GM23338 (cell line): ENCODE results near the gene AGXT. TPM values are rescaled to one million over a fixed set of nuclear protein-coding genes. Genes with fewer than 3 reads are reported as not detected.

Experiments used
- ATAC-seq: fragments of 200-7000 bp; cut with Tn5 transposase; 3 replicates; pipeline ENCODE4 v1.9.1; 2020
- DNase-seq: peaks from one replicate; pipeline ENCODE4 v3.0.0-alpha.2; 2015; ENCODE audit warnings: low spot score
- H2AFZ ChIP-seq: fragments of 200-600 bp; sonication (generic); 2 replicates; pipeline ENCODE4 v1.8.0; 2016; ENCODE audit warnings: antibody characterized with exemption, mild to moderate bottlenecking, moderate library complexity
- H3F3A ChIP-seq: fragments of 200-600 bp; sonication (generic); replicated peaks from 2 replicates; pipeline ENCODE4 v1.8.0; 2017; ENCODE audit warnings: antibody characterized with exemption, mixed run types, low read depth
- H3K27ac ChIP-seq: fragments of 200-600 bp; sonication (generic); 2 replicates; pipeline ENCODE4 v1.6.1; 2016; ENCODE audit warnings: low read depth
- H3K27me3 ChIP-seq: fragments of 200-600 bp; sonication (generic); 2 replicates; pipeline ENCODE4 v1.8.0; 2016; ENCODE audit warnings: mild to moderate bottlenecking, mixed run types, moderate library complexity; ENCODE audit not compliant: insufficient read depth
- H3K36me3 ChIP-seq: fragments of 200-600 bp; sonication (generic); 2 replicates; pipeline ENCODE4 v1.8.0; 2016; ENCODE audit warnings: mild to moderate bottlenecking; ENCODE audit not compliant: insufficient read depth
- H3K4me1 ChIP-seq: fragments of 200-600 bp; sonication (generic); 2 replicates; pipeline ENCODE4 v1.8.0; 2016; ENCODE audit warnings: mild to moderate bottlenecking, moderate library complexity; ENCODE audit not compliant: insufficient read depth
- H3K4me2 ChIP-seq: fragments of 200-600 bp; sonication (generic); 2 replicates; pipeline ENCODE4 v1.7.1; 2017; ENCODE audit warnings: mixed run types
- H3K4me3 ChIP-seq: fragments of 200-600 bp; sonication (generic); 2 replicates; pipeline ENCODE4 v1.6.1; 2016; ENCODE audit warnings: mixed run types
- H3K79me2 ChIP-seq: fragments of 200-600 bp; sonication (generic); replicated peaks from 2 replicates; pipeline ENCODE4 v1.8.0; 2017; ENCODE audit warnings: mild to moderate bottlenecking; ENCODE audit not compliant: insufficient read depth
- H3K9me2 ChIP-seq: fragments of 200-600 bp; sonication (generic); 2 replicates; pipeline ENCODE4 v1.8.0; 2017; ENCODE audit not compliant: insufficient read depth
- H4K20me1 ChIP-seq: fragments of 200-600 bp; sonication (generic); replicated peaks from 2 replicates; pipeline ENCODE4 v1.8.0; 2017; ENCODE audit warnings: mild to moderate bottlenecking; ENCODE audit not compliant: insufficient read depth
- H3K27ac Mint-ChIP-seq: 2 replicates; pipeline ENCODE4 v1.8.0; 2020; ENCODE audit warnings: inconsistent platforms, mild to moderate bottlenecking, moderate library complexity, mixed read lengths
- H3K27me3 Mint-ChIP-seq: 3 replicates; pipeline ENCODE4 v1.8.0; 2022; ENCODE audit warnings: low read depth, mild to moderate bottlenecking, moderate library complexity, mixed read lengths, inconsistent platforms; ENCODE audit not compliant: insufficient read depth, poor library complexity
- H3K36me3 Mint-ChIP-seq: 3 replicates; pipeline ENCODE4 v1.8.0; 2021; ENCODE audit warnings: low read depth, mild to moderate bottlenecking, inconsistent platforms, moderate library complexity, mixed read lengths
- H3K4me1 Mint-ChIP-seq: 3 replicates; pipeline ENCODE4 v1.8.0; 2020; ENCODE audit warnings: mild to moderate bottlenecking, inconsistent platforms, mixed read lengths
- H3K4me3 Mint-ChIP-seq: 3 replicates; pipeline ENCODE4 v1.8.0; 2021; ENCODE audit warnings: moderate library complexity, mild to moderate bottlenecking, inconsistent platforms, mixed read lengths
- H3K9me3 Mint-ChIP-seq: 3 replicates; pipeline ENCODE4 v1.8.0; 2020; ENCODE audit warnings: moderate library complexity, mild to moderate bottlenecking, inconsistent platforms, mixed read lengths
- CREB1 ChIP-seq: fragments of 250-450 bp; sonication (Bioruptor Pico); IDR thresholded peaks from 2 replicates; pipeline ENCODE4 v1.5.0; 2020; ENCODE audit warnings: low read depth, mild to moderate bottlenecking, moderate library complexity
- ETS1 ChIP-seq: IDR thresholded peaks from 2 replicates; pipeline ENCODE4 v1.6.1; 2016; ENCODE audit warnings: antibody characterized with exemption
- EZH2 ChIP-seq: fragments of 200-600 bp; sonication (generic); IDR thresholded peaks from one replicate; pipeline ENCODE4 v1.8.0; 2017; ENCODE audit warnings: antibody characterized with exemption, mild to moderate bottlenecking, low read depth; ENCODE audit not compliant: unreplicated experiment
- EZH2phosphoT487 ChIP-seq: fragments of 200-600 bp; sonication (generic); IDR thresholded peaks from one replicate; pipeline ENCODE4 v1.8.1; 2018; ENCODE audit warnings: antibody characterized with exemption; ENCODE audit not compliant: unreplicated experiment
- JUNB ChIP-seq: IDR thresholded peaks from one replicate; pipeline ENCODE4 v1.6.1; 2016; ENCODE audit warnings: antibody characterized with exemption; ENCODE audit not compliant: unreplicated experiment
- NANOG ChIP-seq: IDR thresholded peaks from 2 replicates; pipeline ENCODE4 v1.6.1; 2016; ENCODE audit warnings: antibody characterized with exemption, borderline replicate concordance
- POLR2AphosphoS5 ChIP-seq: IDR thresholded peaks from 2 replicates; pipeline ENCODE4 v1.6.1; 2016; ENCODE audit warnings: antibody characterized with exemption, low read depth
- STAT1 ChIP-seq: IDR thresholded peaks from one replicate; pipeline ENCODE4 v1.6.1; 2016; ENCODE audit warnings: antibody characterized with exemption; ENCODE audit not compliant: unreplicated experiment
- ZNF114 ChIP-seq: fragments of 250-450 bp; sonication (Bioruptor Pico); IDR thresholded peaks from 2 replicates; pipeline ENCODE4 v1.5.0; 2020; ENCODE audit warnings: mild to moderate bottlenecking, moderate library complexity
- ZNF331 ChIP-seq: fragments of 250-450 bp; sonication (Bioruptor Pico); IDR thresholded peaks from 2 replicates; pipeline ENCODE4 v1.5.0; 2020; ENCODE audit warnings: low read depth, mild to moderate bottlenecking, moderate library complexity
- polyA plus RNA-seq: library from polyadenylated mRNA; unstranded; fragments of >200 nt; fragmentation: Nextera tagmentation; extraction: Ambion mirVana; gene quantifications from 2 replicates; pipeline ENCODE4 v1.2.1, GENCODE V29; 2016
- total RNA-seq: library from RNA; depleted of rRNA; stranded (reverse); fragments of >200 nt; shearing (Covaris generic); gene quantifications from 2 replicates; pipeline ENCODE4 v1.2.3, GENCODE V29; 2014
- TF ChIP-seq, protein P1 (sequence below): fragments of 250-450 bp; sonication (Bioruptor Pico); IDR thresholded peaks from 2 replicates; pipeline ENCODE4 v1.5.0; 2020; ENCODE audit warnings: mild to moderate bottlenecking, moderate library complexity
- TF ChIP-seq, protein P2 (sequence below), 2 experiments: fragments of 200-600 bp in 1 of 2; sonication (generic) in 1 of 2; conservative IDR thresholded peaks; 2 replicates each; pipeline versions ENCODE4 v1.5.1 to v1.6.1; 2016 to 2017; ENCODE audit warnings: antibody characterized with exemption in 2 of 2, low read depth in 2 of 2, mild to moderate bottlenecking in 2 of 2, moderate library complexity in 1 of 2
- TF ChIP-seq, protein P3 (sequence below): IDR thresholded peaks from one replicate; pipeline ENCODE4 v1.6.1; 2018; ENCODE audit warnings: antibody characterized with exemption; ENCODE audit not compliant: unreplicated experiment

Gene AGXT
- total and polyA plus RNA-seq, 2 experiments from 2014 or later = not detected

DNA sequence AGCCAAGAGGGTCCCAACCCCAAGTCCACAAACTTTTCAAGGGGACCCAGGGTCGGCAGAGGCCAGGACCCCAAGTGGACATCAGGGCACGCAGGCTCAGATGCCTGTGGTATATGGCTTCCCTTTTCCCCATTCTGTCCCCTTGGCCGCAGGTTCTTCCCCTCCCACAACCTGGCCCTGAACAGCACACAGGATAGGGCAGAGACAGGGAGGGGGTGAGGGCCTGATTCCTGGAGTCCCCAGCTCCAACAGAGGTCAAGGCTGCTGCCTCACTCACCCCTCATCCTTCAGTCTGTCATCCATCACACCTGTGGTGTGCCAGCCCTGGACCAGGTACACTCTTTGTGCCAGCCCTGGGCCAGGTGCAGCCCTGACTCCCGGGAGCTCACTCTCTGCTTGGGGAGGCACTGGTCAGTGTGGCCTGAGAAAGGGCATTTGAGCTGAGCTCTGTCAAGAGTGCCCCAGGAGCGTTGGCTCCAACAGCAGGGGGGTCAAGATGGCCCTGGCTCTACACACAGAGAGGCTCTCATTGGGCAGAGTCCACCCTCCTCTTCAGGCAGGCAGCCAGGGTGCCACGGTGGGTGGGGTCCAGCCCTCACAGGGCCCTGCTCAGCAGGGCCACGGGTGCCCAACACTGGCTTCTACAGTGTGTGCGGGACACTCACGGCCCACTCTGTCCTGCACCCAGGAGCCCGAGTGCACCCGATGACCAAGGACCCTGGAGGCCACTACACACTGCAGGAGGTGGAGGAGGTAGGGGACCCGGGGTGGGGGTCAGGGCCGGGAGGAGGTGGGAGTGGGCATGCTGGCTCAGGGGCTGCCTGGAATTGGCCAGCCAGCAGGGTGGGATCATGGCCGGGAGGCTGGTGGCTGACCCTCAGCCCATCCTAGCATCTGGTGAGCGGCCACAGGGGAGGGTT, 1.6 kb downstream of the AGXT start:
- Mint-ChIP-seq H3K36me3 (no peaks in the 10 kb centered on the region), H3K9me3 (no peaks in the 10 kb centered on the region), H3K4me3 (no peak overlapping the region), H3K27ac (no peak overlapping the region), H3K4me1 (0 out of 3 replicates have a peak, but pooled peaks cover 2% of the 10 kb centered on the region), H3K27me3 (peaks cover 4% of the 10 kb centered on the region)
- ATAC-seq (no peak), DNase-seq (no peak)
- TF ChIP-seq, protein P1, sequence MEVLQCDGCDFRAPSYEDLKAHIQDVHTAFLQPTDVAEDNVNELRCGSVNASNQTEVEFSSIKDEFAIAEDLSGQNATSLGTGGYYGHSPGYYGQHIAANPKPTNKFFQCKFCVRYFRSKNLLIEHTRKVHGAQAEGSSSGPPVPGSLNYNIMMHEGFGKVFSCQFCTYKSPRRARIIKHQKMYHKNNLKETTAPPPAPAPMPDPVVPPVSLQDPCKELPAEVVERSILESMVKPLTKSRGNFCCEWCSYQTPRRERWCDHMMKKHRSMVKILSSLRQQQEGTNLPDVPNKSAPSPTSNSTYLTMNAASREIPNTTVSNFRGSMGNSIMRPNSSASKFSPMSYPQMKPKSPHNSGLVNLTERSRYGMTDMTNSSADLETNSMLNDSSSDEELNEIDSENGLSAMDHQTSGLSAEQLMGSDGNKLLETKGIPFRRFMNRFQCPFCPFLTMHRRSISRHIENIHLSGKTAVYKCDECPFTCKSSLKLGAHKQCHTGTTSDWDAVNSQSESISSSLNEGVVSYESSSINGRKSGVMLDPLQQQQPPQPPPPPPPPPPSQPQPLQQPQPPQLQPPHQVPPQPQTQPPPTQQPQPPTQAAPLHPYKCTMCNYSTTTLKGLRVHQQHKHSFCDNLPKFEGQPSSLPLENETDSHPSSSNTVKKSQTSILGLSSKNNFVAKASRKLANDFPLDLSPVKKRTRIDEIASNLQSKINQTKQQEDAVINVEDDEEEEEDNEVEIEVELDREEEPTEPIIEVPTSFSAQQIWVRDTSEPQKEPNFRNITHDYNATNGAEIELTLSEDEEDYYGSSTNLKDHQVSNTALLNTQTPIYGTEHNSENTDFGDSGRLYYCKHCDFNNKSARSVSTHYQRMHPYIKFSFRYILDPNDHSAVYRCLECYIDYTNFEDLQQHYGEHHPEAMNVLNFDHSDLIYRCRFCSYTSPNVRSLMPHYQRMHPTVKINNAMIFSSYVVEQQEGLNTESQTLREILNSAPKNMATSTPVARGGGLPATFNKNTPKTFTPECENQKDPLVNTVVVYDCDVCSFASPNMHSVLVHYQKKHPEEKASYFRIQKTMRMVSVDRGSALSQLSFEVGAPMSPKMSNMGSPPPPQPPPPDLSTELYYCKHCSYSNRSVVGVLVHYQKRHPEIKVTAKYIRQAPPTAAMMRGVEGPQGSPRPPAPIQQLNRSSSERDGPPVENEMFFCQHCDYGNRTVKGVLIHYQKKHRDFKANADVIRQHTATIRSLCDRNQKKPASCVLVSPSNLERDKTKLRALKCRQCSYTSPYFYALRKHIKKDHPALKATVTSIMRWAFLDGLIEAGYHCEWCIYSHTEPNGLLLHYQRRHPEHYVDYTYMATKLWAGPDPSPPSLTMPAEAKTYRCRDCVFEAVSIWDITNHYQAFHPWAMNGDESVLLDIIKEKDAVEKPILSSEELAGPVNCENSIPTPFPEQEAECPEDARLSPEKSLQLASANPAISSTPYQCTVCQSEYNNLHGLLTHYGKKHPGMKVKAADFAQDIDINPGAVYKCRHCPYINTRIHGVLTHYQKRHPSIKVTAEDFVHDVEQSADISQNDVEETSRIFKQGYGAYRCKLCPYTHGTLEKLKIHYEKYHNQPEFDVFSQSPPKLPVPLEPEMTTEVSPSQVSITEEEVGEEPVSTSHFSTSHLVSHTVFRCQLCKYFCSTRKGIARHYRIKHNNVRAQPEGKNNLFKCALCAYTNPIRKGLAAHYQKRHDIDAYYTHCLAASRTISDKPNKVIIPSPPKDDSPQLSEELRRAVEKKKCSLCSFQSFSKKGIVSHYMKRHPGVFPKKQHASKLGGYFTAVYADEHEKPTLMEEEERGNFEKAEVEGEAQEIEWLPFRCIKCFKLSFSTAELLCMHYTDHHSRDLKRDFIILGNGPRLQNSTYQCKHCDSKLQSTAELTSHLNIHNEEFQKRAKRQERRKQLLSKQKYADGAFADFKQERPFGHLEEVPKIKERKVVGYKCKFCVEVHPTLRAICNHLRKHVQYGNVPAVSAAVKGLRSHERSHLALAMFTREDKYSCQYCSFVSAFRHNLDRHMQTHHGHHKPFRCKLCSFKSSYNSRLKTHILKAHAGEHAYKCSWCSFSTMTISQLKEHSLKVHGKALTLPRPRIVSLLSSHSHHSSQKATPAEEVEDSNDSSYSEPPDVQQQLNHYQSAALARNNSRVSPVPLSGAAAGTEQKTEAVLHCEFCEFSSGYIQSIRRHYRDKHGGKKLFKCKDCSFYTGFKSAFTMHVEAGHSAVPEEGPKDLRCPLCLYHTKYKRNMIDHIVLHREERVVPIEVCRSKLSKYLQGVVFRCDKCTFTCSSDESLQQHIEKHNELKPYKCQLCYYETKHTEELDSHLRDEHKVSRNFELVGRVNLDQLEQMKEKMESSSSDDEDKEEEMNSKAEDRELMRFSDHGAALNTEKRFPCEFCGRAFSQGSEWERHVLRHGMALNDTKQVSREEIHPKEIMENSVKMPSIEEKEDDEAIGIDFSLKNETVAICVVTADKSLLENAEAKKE = no peak
- TF ChIP-seq STAT1 = no peak
- TF ChIP-seq, protein P2, sequence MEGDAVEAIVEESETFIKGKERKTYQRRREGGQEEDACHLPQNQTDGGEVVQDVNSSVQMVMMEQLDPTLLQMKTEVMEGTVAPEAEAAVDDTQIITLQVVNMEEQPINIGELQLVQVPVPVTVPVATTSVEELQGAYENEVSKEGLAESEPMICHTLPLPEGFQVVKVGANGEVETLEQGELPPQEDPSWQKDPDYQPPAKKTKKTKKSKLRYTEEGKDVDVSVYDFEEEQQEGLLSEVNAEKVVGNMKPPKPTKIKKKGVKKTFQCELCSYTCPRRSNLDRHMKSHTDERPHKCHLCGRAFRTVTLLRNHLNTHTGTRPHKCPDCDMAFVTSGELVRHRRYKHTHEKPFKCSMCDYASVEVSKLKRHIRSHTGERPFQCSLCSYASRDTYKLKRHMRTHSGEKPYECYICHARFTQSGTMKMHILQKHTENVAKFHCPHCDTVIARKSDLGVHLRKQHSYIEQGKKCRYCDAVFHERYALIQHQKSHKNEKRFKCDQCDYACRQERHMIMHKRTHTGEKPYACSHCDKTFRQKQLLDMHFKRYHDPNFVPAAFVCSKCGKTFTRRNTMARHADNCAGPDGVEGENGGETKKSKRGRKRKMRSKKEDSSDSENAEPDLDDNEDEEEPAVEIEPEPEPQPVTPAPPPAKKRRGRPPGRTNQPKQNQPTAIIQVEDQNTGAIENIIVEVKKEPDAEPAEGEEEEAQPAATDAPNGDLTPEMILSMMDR (conservative IDR thresholded peaks at IDR 0.05; ENCODE audit: low read depth in 2 of 2) = no peak
- TF ChIP-seq CREB1 (CRISPR knock-in tag) = no peak
- no peak for TF ChIP-seq POLR2AphosphoS5
- TF ChIP-seq EZH2phosphoT487 = no peak
- TF ChIP-seq ZNF114 (CRISPR knock-in tag) = no peak
- no peak for TF ChIP-seq EZH2
- TF ChIP-seq ETS1 = no peak
- no peak for TF ChIP-seq JUNB
- no peak for TF ChIP-seq ZNF331 (CRISPR knock-in tag)
- no peak for TF ChIP-seq NANOG
- TF ChIP-seq, protein P3, sequence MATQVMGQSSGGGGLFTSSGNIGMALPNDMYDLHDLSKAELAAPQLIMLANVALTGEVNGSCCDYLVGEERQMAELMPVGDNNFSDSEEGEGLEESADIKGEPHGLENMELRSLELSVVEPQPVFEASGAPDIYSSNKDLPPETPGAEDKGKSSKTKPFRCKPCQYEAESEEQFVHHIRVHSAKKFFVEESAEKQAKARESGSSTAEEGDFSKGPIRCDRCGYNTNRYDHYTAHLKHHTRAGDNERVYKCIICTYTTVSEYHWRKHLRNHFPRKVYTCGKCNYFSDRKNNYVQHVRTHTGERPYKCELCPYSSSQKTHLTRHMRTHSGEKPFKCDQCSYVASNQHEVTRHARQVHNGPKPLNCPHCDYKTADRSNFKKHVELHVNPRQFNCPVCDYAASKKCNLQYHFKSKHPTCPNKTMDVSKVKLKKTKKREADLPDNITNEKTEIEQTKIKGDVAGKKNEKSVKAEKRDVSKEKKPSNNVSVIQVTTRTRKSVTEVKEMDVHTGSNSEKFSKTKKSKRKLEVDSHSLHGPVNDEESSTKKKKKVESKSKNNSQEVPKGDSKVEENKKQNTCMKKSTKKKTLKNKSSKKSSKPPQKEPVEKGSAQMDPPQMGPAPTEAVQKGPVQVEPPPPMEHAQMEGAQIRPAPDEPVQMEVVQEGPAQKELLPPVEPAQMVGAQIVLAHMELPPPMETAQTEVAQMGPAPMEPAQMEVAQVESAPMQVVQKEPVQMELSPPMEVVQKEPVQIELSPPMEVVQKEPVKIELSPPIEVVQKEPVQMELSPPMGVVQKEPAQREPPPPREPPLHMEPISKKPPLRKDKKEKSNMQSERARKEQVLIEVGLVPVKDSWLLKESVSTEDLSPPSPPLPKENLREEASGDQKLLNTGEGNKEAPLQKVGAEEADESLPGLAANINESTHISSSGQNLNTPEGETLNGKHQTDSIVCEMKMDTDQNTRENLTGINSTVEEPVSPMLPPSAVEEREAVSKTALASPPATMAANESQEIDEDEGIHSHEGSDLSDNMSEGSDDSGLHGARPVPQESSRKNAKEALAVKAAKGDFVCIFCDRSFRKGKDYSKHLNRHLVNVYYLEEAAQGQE = no peak
- Histone ChIP-seq H3F3A (no peaks in the 10 kb centered on the region), H3K27me3 (no peaks in the 10 kb centered on the region), H3K4me3 (no peak overlapping the region), H3K36me3 (no peaks in the 10 kb centered on the region), H3K27ac (no peak overlapping the region), H3K4me2 (no peak overlapping the region), H3K4me1 (no peaks in the 10 kb centered on the region), H4K20me1 (no peaks in the 10 kb centered on the region; the same call in 1 of the 2 replicates), H3K79me2 (no peaks in the 10 kb centered on the region), H3K9me2 (no peaks in the 10 kb centered on the region), H2AFZ (no peak overlapping the region)
